Erythroblast (primary cell): ENCODE measurements around the gene CHST3.

Experiments used
- GATA1 ChIP-seq: IDR thresholded peaks from 2 replicates; pipeline ENCODE4 v1.6.1; 2011; ENCODE audit warnings: low read depth, mild to moderate bottlenecking, control low read depth, low read length, moderate library complexity
- POLR2A ChIP-seq: IDR thresholded peaks from 2 replicates; pipeline ENCODE4 v1.6.1; 2011; ENCODE audit warnings: mild to moderate bottlenecking, low read length

DNA sequence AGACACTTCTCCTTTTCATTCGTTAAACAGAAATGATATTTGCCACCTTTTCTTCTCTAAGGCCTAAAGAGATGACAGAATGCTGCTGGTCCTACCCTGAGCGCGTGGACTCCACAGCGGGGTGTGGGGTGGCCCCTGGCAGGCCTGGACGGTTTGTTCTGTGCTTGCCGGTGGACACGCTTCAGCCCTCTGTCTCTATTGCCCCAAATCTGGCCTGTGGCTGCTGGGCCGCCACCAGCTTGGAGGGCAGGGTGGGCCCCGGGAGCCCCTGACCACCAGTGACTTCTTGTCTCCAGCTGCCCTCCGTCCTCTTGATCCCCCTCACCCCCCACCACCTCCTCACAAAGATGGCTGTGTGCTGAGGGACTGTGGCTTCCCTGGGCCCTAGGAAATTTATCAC, 5.7 kb downstream of the CHST3 start:
- no peak for TF ChIP-seq POLR2A
- TF ChIP-seq GATA1: no peak
